HTR-8/SVneo (cell line): ENCODE results near the gene ZNF584.

Experiments used
- DNase-seq: peaks from one replicate; pipeline ENCODE4 v3.0.0; 2011; ENCODE audit warnings: low spot score, mixed read lengths; ENCODE audit not compliant: insufficient read length
- FAIRE-seq: peaks from 2 replicates; lab custom pipeline; 2011; peaks lifted over from hg19 to GRCh38; lab: Jason Lieb, UNC

ZNF584 gene

GRCh38 chr19:58385313-58385890 lies 23.0 kb upstream of the ZNF584 start:
- DNase-seq, result no peak
- FAIRE-seq, result no peak

- FAIRE-seq, result no peak
- no peak for DNase-seq
These were observed 22.4 kb upstream of the ZNF584 start for GRCh38 chr19:58385891-58386575.

- peak; percentile 100 for DNase-seq
- peak; percentile 94 for FAIRE-seq
These were observed 21.7 kb upstream of the ZNF584 start, which contains the start of gene RPS5 for GRCh38 chr19:58386576-58387337. TSS of gene RPS5 (plus strand) at chr19:58387269. CDS start at chr19:58388138, 869 bp downstream.

- FAIRE-seq, result no peak
These were observed 20.9 kb upstream of the ZNF584 start for GRCh38 chr19:58387338-58388174.

GRCh38 chr19:58388175-58388526 lies 20.3 kb upstream of the ZNF584 start:
- no peak for FAIRE-seq
- DNase-seq, result no peak

More at GRCh38 chr19:58387338-58388174, 20.9 kb upstream of the ZNF584 start:
- DNase-seq, result no peak

GRCh38 chr19:58392945-58393724 lies 15.3 kb upstream of the ZNF584 start:
- DNase-seq, result no peak
- FAIRE-seq, result no peak

- no peak for DNase-seq
- no peak for FAIRE-seq
These were observed 14.8 kb upstream of the ZNF584 start for GRCh38 chr19:58393725-58394033.

- FAIRE-seq, result no peak
- no peak for DNase-seq
These were observed 13.6 kb upstream of the ZNF584 start for GRCh38 chr19:58394821-58395219.

- FAIRE-seq, result no peak
- no peak for DNase-seq
These were observed 13.1 kb upstream of the ZNF584 start, which contains the start of gene RNF225 for GRCh38 chr19:58395220-58395978. TSS of gene RNF225 (plus strand) at chr19:58395656. CDS start at chr19:58396090, 434 bp downstream.

- no peak for FAIRE-seq
- no peak for DNase-seq
These were observed 12.3 kb upstream of the ZNF584 start for GRCh38 chr19:58395979-58396627.

GRCh38 chr19:58396691-58397532 lies 11.5 kb upstream of the ZNF584 start:
- no peak for FAIRE-seq
- DNase-seq, result no peak

- no peak for FAIRE-seq
- no peak for DNase-seq
These were observed 10.9 kb upstream of the ZNF584 start for GRCh38 chr19:58397533-58398037.

GRCh38 chr19:58398087-58398486 lies 10.4 kb upstream of the ZNF584 start:
- FAIRE-seq (no peak), DNase-seq (no peak)

GRCh38 chr19:58398545-58398944 lies 9.9 kb upstream of the ZNF584 start:
- no peak for FAIRE-seq

GRCh38 chr19:58399903-58400302 lies 8.5 kb upstream of the ZNF584 start:
- DNase-seq (no peak), FAIRE-seq (no peak)

More at GRCh38 chr19:58398545-58398944, 9.9 kb upstream of the ZNF584 start:
- DNase-seq, result no peak

- FAIRE-seq, result no peak
- DNase-seq, result no peak
These were observed 8.0 kb upstream of the ZNF584 start for GRCh38 chr19:58400316-58400915.
